ENCODE data around the gene TTC22. TPM values are rescaled to one million over a fixed set of nuclear protein-coding genes. Genes with fewer than 3 reads are reported as not detected.

Gene TTC22
- total RNA-seq, 1 experiment from 2014 or later = 1.8 TPM

GRCh38 chr1:54784066-54784465, 17.1 kb downstream of the TTC22 start:
- no peak for ATAC-seq
- intact Hi-C loops (cut with micrococcal nuclease) = no loop called here
- no peaks in the 10 kb centered on the region for H3K27me3 ChIP-seq (ENCODE audit: insufficient read depth, low read length)
- H3K79me2 ChIP-seq (ENCODE audit: insufficient read depth, low read length) = no peaks in the 10 kb centered on the region
- DNase-seq (ENCODE audit: low read depth, low spot score) = no peak
- H3K9ac ChIP-seq (ENCODE audit: low read length) = no peak overlapping the region
- BruUV-seq (replicated peaks) = no TSS peak
- H3K27ac ChIP-seq (ENCODE audit: low read depth, low read length) = no peak overlapping the region
- no peaks in the 10 kb centered on the region for H4K20me1 ChIP-seq (ENCODE audit: insufficient read depth)
- ChIA-PET RAD21 (ENCODE audit: low non-redundant PET in 1 of 2, low total read pairs in 2 of 2, uncharacterized antibody in 2 of 2, unreplicated experiment in 2 of 2) (no interaction called here), POLR2A (no interaction called here), CTCF (interaction anchor here (1.5 kb wide), 1 partner anchor 8 kb away, joined by 5 read pairs; no protein-coding TSS in a partner anchor)
- H3K9me3 ChIP-seq (ENCODE audit: control insufficient read depth in 1 of 2, insufficient read depth in 1 of 2, low read depth in 1 of 2, low read length in 2 of 2) = no peaks in the 10 kb centered on the region
- no peak for TF ChIP-seq TCF7L2 (IDR thresholded peaks at IDR 0.05; ENCODE audit: borderline replicate concordance, extremely low read depth, insufficient read depth, insufficient read length)
- no peak for TF ChIP-seq EZH2 (IDR thresholded peaks at IDR 0.05)
- no peak for TF ChIP-seq JUND (IDR thresholded peaks at IDR 0.05)
- no peak for TF ChIP-seq MAX (IDR thresholded peaks at IDR 0.05)
- no peak for TF ChIP-seq CTCF (IDR thresholded peaks at IDR 0.05 in 2 of 3, conservative IDR thresholded peaks at IDR 0.05 in 1 of 3; ENCODE audit: borderline replicate concordance in 1 of 3, insufficient read depth in 1 of 3, low read depth in 2 of 3, low read length in 2 of 3)
- no peak for TF ChIP-seq ZNF274 (IDR thresholded peaks at IDR 0.05; ENCODE audit: low read depth, low read length)
- TF ChIP-seq CEBPB (IDR thresholded peaks at IDR 0.05; ENCODE audit: low read depth) = no peak
- TF ChIP-seq ZBTB33 (IDR thresholded peaks at IDR 0.05; ENCODE audit: extremely low read depth, insufficient replicate concordance, low read length) = no peak
- no peak for TF ChIP-seq ELF1 (IDR thresholded peaks at IDR 0.05; ENCODE audit: borderline replicate concordance, low read depth)
- TF ChIP-seq RAD21 (IDR thresholded peaks at IDR 0.05; ENCODE audit: low read depth) = no peak
- no peak for TF ChIP-seq POLR2AphosphoS5 (IDR thresholded peaks at IDR 0.05; ENCODE audit: low read depth, low read length)
- no peak for TF ChIP-seq SIN3A (IDR thresholded peaks at IDR 0.05; ENCODE audit: low read depth)
- TF ChIP-seq YY1 (IDR thresholded peaks at IDR 0.05; ENCODE audit: extremely low read depth, insufficient replicate concordance, low read depth, low read length) = no peak
- TF ChIP-seq EZH2phosphoT487 (IDR thresholded peaks at IDR 0.05; ENCODE audit: borderline replicate concordance) = no peak
- no peak for TF ChIP-seq ATF3 (IDR thresholded peaks at IDR 0.05)
- no peak for TF ChIP-seq CBX3 (IDR thresholded peaks at IDR 0.05; ENCODE audit: low read depth)
- TF ChIP-seq SRF (IDR thresholded peaks at IDR 0.05; ENCODE audit: low read depth) = no peak
- TF ChIP-seq FOSL1 (IDR thresholded peaks at IDR 0.05; ENCODE audit: low read depth) = no peak
- no peak for TF ChIP-seq EGR1 (IDR thresholded peaks at IDR 0.05; ENCODE audit: low read depth)
- TF ChIP-seq REST (IDR thresholded peaks at IDR 0.05; ENCODE audit: low read depth) = no peak
- H3K4me2 ChIP-seq (ENCODE audit: low read length) = no peak overlapping the region
- peaks cover 0 to 4% of the 10 kb centered on the region in 2 experiments; a peak in 1 of 4 replicates for H3K4me1 ChIP-seq (ENCODE audit: control insufficient read depth in 1 of 2, insufficient read depth in 2 of 2, low read length in 2 of 2)
- H3K4me3 ChIP-seq (replicated peaks in 1 of 2; ENCODE audit: low read depth in 1 of 2, low read length in 2 of 2) = no peak overlapping the region
- H2AFZ ChIP-seq (ENCODE audit: low read depth, low read length, poor library complexity, severe bottlenecking) = no peak overlapping the region
- H3K9me2 ChIP-seq (ENCODE audit: insufficient read depth) = no peaks in the 10 kb centered on the region
- H3K36me3 ChIP-seq (ENCODE audit: control insufficient read depth in 1 of 2, insufficient read depth in 2 of 2, low read length in 2 of 2) = no peaks in the 10 kb centered on the region
